ENCODE measurements around the gene USE1. TPM values are rescaled to one million over a fixed set of nuclear protein-coding genes. Genes with fewer than 3 reads are reported as not detected.

Gene USE1
- total RNA-seq, 1 experiment from 2014 or later, result 26.2 TPM

DNA sequence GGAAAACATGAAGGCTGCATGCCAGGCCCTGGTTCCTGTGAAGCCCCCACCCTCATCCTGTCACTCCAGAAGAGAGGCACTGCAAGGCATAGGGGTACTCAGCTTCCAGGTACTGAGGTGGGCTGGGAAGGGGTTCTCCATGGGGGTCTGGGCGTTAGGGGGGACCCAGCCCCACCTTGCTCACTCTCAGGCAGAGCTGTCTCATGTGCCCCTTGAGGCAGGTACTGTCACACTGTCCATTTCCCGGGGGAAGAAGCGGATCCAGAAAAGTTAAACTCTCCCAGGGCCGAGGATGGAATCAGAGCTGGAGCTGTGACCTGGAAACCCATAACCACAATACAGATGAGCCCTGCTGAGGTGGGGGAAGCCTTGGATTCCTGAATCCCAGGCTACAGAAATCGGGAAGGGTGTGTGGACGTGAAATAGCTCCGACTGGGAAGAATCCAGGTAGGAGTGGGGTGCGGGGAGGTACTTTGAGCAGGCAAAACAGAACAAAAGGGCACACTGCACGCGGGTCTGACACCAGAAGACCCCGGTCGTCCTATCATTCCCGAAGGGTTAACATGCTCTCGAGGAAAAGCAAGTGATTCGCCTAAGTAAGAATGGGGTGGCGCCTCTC, 540 bp upstream of the USE1 start:
- peak overlapping the region; percentile 90 for H3K27ac ChIP-seq (ENCODE audit: low read length)
- CTCF ChIA-PET, result no interaction called here
- H3K27me3 ChIP-seq (ENCODE audit: control insufficient read depth, insufficient read depth, low read length), result no peaks in the 10 kb centered on the region
- DNase-seq (ENCODE audit: low read depth, low spot score) (no peak), ATAC-seq (peak; percentile 2)
- in situ Hi-C loops (cut with HindIII; ENCODE audit: low pct_unique_long_range_greater_than_20kb, low sequenced_read_pairs), result no loop called here
- intact Hi-C loops (cut with micrococcal nuclease; ENCODE audit: unreplicated experiment), result no loop called here
- BruUV-seq (replicated peaks), result no TSS peak
- 0 out of 2 replicates have a peak, but pooled peaks cover 5% of the 10 kb centered on the region for H3K4me1 ChIP-seq (ENCODE audit: control insufficient read depth, insufficient read depth, low read length)
- TF ChIP-seq, protein P1, sequence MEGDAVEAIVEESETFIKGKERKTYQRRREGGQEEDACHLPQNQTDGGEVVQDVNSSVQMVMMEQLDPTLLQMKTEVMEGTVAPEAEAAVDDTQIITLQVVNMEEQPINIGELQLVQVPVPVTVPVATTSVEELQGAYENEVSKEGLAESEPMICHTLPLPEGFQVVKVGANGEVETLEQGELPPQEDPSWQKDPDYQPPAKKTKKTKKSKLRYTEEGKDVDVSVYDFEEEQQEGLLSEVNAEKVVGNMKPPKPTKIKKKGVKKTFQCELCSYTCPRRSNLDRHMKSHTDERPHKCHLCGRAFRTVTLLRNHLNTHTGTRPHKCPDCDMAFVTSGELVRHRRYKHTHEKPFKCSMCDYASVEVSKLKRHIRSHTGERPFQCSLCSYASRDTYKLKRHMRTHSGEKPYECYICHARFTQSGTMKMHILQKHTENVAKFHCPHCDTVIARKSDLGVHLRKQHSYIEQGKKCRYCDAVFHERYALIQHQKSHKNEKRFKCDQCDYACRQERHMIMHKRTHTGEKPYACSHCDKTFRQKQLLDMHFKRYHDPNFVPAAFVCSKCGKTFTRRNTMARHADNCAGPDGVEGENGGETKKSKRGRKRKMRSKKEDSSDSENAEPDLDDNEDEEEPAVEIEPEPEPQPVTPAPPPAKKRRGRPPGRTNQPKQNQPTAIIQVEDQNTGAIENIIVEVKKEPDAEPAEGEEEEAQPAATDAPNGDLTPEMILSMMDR (IDR thresholded peaks at IDR 0.05), result no peak
- TF ChIP-seq, protein P2, sequence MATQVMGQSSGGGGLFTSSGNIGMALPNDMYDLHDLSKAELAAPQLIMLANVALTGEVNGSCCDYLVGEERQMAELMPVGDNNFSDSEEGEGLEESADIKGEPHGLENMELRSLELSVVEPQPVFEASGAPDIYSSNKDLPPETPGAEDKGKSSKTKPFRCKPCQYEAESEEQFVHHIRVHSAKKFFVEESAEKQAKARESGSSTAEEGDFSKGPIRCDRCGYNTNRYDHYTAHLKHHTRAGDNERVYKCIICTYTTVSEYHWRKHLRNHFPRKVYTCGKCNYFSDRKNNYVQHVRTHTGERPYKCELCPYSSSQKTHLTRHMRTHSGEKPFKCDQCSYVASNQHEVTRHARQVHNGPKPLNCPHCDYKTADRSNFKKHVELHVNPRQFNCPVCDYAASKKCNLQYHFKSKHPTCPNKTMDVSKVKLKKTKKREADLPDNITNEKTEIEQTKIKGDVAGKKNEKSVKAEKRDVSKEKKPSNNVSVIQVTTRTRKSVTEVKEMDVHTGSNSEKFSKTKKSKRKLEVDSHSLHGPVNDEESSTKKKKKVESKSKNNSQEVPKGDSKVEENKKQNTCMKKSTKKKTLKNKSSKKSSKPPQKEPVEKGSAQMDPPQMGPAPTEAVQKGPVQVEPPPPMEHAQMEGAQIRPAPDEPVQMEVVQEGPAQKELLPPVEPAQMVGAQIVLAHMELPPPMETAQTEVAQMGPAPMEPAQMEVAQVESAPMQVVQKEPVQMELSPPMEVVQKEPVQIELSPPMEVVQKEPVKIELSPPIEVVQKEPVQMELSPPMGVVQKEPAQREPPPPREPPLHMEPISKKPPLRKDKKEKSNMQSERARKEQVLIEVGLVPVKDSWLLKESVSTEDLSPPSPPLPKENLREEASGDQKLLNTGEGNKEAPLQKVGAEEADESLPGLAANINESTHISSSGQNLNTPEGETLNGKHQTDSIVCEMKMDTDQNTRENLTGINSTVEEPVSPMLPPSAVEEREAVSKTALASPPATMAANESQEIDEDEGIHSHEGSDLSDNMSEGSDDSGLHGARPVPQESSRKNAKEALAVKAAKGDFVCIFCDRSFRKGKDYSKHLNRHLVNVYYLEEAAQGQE (IDR thresholded peaks at IDR 0.05; ENCODE audit: insufficient read depth in 1 of 2, low read depth in 2 of 2, low read length in 1 of 2), result no peak
- TF ChIP-seq TCF7L2 (IDR thresholded peaks at IDR 0.05; ENCODE audit: low read depth, low read length), result no peak
- TF ChIP-seq SIN3A (IDR thresholded peaks at IDR 0.05; ENCODE audit: borderline replicate concordance, insufficient read depth, low read depth, low read length), result no peak
- no peak for TF ChIP-seq POLR2AphosphoS5 (IDR thresholded peaks at IDR 0.05; ENCODE audit: low read depth, low read length)
- no peaks in the 10 kb centered on the region; the same call in 1 of the 2 replicates for H3K36me3 ChIP-seq (ENCODE audit: control insufficient read depth, insufficient read depth, low read length)
- POLR2A ChIA-PET, result interaction anchor here (0.6 kb wide), 1 partner anchor 682 kb away, joined by 18 read pairs; no protein-coding TSS in a partner anchor
- peak overlapping the region; percentile 49 to 61 for H3K4me3 ChIP-seq (ENCODE audit: low read depth in 2 of 2, low read length in 2 of 2)
- H3K9me3 ChIP-seq (ENCODE audit: control insufficient read depth, insufficient read depth, low read depth, low read length), result no peaks in the 10 kb centered on the region

DNA sequence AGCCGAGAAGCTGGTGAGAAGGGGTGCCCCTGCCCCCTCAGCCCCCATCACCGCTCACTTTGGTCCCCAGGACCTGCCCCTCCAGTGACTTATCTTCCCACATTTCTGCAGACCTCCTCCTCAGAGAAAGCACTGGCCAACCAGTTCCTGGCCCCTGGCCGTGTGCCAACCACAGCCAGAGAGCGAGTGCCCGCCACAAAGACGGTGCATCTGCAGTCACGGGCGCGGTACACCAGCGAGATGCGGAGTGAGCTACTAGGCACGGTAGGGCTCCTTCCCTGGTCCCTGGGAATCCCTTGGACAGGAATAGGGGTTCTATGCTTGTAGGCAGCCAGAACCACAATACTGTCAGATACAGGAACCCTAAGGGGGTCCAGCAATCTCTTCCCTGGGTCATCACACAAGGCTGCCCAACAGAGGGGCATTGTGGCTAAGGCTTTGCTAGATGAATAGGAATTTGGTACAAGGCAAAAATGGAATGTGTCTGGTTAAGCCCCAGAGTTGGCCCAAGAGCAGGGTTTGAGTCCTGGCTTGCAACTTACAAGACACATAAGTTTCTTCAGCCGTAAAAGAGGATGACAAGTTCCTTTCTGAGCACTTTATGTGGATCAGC, 1.0 kb downstream of the USE1 start:
- intact Hi-C loops (cut with micrococcal nuclease; ENCODE audit: unreplicated experiment) (no loop called here), in situ Hi-C loops (cut with HindIII; ENCODE audit: low pct_unique_long_range_greater_than_20kb, low sequenced_read_pairs) (no loop called here)
- CTCF ChIA-PET, result no interaction called here
- Histone ChIP-seq H3K36me3 (ENCODE audit: control insufficient read depth, insufficient read depth, low read length) (no peaks in the 10 kb centered on the region; the same call in 1 of the 2 replicates), H3K27ac (ENCODE audit: low read length) (peak overlapping the region; percentile 79), H3K4me3 (ENCODE audit: low read depth in 2 of 2, low read length in 2 of 2) (peak overlapping the region; percentile 49 to 61), H3K4me1 (ENCODE audit: control insufficient read depth, insufficient read depth, low read length) (0 out of 2 replicates have a peak, but pooled peaks cover 5% of the 10 kb centered on the region), H3K27me3 (ENCODE audit: control insufficient read depth, insufficient read depth, low read length) (no peaks in the 10 kb centered on the region), H3K9me3 (ENCODE audit: control insufficient read depth, insufficient read depth, low read depth, low read length) (no peaks in the 10 kb centered on the region)
- TF ChIP-seq SIN3A (IDR thresholded peaks at IDR 0.05; ENCODE audit: borderline replicate concordance, insufficient read depth, low read depth, low read length) (no peak), TCF7L2 (IDR thresholded peaks at IDR 0.05; ENCODE audit: low read depth, low read length) (no peak), POLR2AphosphoS5 (IDR thresholded peaks at IDR 0.05; ENCODE audit: low read depth, low read length) (no peak)
- TF ChIP-seq, protein P1 (IDR thresholded peaks at IDR 0.05), result no peak
- TF ChIP-seq, protein P2 (IDR thresholded peaks at IDR 0.05; ENCODE audit: insufficient read depth in 1 of 2, low read depth in 2 of 2, low read length in 1 of 2), result no peak
- ATAC-seq, result no peak
- POLR2A ChIA-PET, result no interaction called here
- BruUV-seq (replicated peaks), result TSS peak; percentile 71
- no peak for DNase-seq (ENCODE audit: low read depth, low spot score)

Data from Panc1 (cell line).